GM12865 (cell line): ENCODE results near the gene CYP4A22.
A peak's percentile ranks its signal among the peaks of the same experiment; 100 is the strongest.
"Not testable (repeated sequence)": the region's sequence is repeated elsewhere in the genome, so short reads cannot be mapped to it uniquely, and the experiment has no call there.

Experiments used
- DNase-seq: peaks from one replicate; pipeline ENCODE4 v3.0.0; 2010; ENCODE audit warnings: low read depth
- H3K4me3 ChIP-seq: 2 replicates; pipeline ENCODE4 v1.5.1; 2011; ENCODE audit warnings: mild to moderate bottlenecking, low read depth, low read length, control low read depth
- TF ChIP-seq, protein P1 (sequence below): IDR thresholded peaks from 2 replicates; pipeline ENCODE4 v1.5.1; 2011; ENCODE audit warnings: low read length, control low read depth, low read depth, inconsistent platforms; ENCODE audit not compliant: insufficient read depth; ENCODE audit errors: missing control alignments

CYP4A22 gene

DNA sequence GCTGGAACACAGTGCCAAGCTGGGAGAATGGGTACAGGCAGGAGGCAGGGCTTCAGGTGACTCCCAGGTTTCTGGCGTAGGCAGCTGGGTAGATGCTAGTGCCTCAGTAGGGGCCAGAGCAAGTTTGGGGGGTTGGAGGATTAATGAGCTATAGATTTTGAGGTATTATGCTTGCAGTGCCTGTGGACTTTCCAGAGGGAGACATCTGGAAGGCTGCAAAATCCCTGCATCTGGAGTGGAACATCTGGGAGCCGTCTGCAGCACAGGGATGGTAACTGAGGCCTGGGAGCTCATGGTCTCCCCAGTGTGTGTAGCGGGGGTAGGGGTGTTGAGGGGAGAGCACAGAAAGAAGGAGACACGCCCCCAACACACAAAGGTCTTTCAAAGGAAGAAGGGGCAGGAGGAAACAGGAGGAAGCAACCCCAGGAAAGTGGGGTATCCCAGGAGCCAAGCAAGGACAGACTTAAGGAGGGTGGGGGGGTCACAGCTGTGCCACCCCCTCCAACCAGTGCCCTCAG, 54.8 kb downstream of the CYP4A22 start:
- no peak for DNase-seq
- no peak overlapping the region for H3K4me3 ChIP-seq
- TF ChIP-seq, protein P1, sequence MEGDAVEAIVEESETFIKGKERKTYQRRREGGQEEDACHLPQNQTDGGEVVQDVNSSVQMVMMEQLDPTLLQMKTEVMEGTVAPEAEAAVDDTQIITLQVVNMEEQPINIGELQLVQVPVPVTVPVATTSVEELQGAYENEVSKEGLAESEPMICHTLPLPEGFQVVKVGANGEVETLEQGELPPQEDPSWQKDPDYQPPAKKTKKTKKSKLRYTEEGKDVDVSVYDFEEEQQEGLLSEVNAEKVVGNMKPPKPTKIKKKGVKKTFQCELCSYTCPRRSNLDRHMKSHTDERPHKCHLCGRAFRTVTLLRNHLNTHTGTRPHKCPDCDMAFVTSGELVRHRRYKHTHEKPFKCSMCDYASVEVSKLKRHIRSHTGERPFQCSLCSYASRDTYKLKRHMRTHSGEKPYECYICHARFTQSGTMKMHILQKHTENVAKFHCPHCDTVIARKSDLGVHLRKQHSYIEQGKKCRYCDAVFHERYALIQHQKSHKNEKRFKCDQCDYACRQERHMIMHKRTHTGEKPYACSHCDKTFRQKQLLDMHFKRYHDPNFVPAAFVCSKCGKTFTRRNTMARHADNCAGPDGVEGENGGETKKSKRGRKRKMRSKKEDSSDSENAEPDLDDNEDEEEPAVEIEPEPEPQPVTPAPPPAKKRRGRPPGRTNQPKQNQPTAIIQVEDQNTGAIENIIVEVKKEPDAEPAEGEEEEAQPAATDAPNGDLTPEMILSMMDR, result no peak

DNA sequence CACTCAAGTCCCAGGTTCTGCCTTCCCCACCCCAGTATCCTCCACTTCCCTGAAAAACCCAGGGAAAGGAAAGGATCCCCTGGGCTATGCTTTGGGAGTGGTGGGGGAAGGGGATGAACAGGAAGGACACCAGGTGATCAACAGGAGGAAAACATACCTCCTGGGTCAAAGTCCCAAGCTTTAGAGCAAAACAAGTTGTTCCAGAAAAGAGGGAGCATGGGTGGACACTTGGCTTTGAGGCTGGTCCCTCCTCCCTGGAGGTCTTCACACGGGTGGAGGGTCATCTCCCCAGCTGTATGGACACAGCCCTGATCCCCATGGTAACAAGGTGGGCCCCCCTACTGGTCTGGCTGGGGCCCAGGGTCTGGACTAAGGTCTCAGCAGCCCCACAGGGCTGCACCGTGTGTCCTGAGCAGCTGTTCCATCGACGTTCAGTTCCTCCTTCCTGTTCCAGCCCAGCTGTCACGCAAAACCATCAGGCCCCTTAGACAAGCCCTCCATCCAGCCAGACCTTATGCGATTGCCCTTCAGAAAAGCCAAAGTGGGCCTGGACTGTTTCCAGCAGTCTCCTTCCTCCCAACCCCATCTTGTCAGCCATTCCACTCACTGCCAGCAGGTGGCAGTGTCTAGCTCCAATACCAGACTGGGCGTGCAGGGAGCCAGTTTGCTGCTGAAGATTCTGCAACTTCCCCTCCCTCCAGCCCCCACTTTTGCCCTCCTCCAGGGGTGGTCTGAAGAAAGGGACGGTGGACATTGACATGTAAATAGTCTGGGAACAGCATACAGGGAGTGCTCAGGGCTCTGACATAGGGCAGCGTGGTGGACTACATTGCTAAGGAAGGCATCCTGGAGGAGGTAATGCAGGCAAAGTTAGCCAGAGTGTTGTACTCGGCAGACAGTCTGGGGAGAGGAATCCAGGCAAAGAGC, 55.5 kb downstream of the CYP4A22 start:
- TF ChIP-seq, protein P1, result peak; percentile 97
- H3K4me3 ChIP-seq, result no peak overlapping the region
- peak; percentile 68 for DNase-seq

DNA sequence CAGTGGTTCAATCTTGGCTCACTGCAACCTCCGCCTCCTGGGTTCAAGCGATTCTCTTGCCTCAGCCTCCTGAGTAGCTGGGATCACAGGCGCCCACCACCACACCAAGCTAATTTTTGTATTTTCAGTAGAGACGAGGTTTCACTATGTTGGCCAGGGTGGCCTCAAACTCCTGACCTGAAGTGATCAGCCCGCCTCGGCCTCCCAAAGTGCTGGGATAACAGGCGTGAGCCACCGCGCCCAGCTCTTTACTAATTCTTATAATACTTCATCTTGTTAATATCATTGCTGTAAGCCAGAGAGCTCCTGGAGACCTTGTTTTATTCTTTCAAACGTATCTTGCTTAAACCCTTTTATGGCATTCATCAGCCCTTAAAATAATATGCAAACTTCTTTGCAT, 56.3 kb downstream of the CYP4A22 start:
- H3K4me3 ChIP-seq, DNase-seq: not testable (repeated sequence)

DNA sequence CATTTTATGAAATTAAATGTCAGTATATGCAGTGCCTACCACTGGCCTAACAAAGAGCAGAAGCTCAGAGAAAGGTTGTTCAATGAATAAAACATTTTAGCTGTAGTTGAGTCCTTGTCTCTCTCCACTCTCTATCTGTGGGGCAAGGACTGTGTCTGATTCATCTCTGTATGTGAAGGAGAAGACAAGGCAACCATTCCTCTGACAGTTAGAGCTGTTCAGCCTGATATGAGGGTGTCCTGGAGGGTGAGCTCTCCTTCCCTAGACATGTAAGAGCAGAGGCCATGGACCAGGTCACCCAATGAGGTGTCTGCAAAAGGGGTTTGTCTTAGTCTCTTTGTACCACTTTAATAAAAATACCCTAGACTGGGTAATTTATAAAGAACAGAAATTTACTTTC, 57.1 kb downstream of the CYP4A22 start:
- no peak for DNase-seq
- no peak overlapping the region for H3K4me3 ChIP-seq
- TF ChIP-seq, protein P1, result no peak

DNA sequence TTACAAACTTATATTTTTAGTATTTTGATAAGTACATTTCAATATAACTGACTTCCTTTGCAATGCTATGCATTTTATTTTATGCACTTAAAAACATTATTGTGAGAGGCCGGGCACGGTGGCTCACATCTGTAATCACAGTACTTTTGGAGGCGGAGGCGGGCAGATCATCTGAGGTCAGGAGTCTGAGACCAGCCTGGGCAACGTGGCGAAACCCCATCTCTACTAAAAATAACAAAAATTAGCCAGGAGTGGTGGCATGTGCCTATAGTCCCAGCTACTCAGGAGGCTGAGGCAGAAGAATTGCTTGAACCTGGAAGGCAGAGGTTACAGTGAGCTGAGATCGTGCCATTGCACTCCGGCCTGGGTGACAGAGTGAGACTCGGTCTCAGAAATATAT, 58.7 kb downstream of the CYP4A22 start:
- not testable (repeated sequence) for H3K4me3 ChIP-seq, DNase-seq

DNA sequence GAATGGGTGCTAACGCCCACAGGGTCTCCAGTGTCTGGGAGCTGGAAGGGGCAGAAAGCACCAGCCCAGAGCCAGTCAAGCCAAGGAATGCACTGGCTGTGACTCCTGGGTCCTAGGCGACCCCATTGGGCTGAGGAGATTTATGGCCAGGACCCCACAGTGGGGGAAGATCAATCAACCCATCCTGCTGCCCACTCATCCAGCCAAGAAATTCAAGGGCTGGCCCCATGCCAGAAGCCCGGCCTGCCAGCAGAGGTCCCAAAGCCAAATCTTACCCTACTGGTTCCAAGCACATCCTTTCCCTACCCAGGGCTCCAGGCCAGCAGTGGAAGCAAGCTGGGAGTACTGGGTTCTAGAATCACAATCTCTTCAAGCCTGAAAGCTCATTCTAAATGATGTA, 59.4 kb downstream of the CYP4A22 start:
- no peak overlapping the region for H3K4me3 ChIP-seq
- TF ChIP-seq, protein P1, result no peak
- no peak for DNase-seq

DNA sequence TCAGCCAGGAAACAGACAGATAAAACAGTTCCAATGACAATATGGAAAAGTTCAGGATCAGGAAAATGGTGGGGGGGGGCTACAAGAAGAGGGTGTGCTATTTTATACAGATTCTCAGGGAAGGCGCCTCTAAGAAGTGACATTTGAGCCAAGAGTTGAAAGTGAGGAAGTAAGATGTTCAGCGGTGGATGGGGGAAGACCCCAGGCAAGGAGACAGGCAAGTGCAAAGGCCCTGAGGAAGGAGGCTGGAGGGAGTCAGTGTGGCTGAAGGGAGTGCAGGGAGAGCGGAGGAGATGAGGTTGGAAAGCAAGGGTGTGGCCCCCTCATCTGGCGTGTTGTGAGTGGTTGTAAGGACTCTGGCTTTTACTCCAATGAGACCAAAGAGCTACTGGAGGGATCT, 61.0 kb downstream of the CYP4A22 start:
- DNase-seq, result no peak
- H3K4me3 ChIP-seq, result no peak overlapping the region
- TF ChIP-seq, protein P1, result no peak
